ENCODE results near the gene CASP7. TPM values are rescaled to one million over a fixed set of nuclear protein-coding genes. Genes with fewer than 3 reads are reported as not detected.
"Not testable (repeated sequence)": the region's sequence is repeated elsewhere in the genome, so short reads cannot be mapped to it uniquely, and the experiment has no call there.

Gene CASP7
- total RNA-seq: 100 to 1,000 TPM; 177 to 205 TPM
- long read RNA-seq, transcript CASP7-203 (7 exons, 2,377 nt): major isoform, 226 of 335 reads
- long read RNA-seq, transcript CASP7-211 (7 exons, 2,467 nt): minor isoform, 32 of 335 reads
- long read RNA-seq, transcript CASP7-202 (8 exons, 2,421 nt): minor isoform, 10 of 335 reads
- long read RNA-seq, partial matches to known transcripts: 15 of 335 reads
- long read RNA-seq, other reads (novel, unspliced or antisense): 45 of 335 reads

DNA sequence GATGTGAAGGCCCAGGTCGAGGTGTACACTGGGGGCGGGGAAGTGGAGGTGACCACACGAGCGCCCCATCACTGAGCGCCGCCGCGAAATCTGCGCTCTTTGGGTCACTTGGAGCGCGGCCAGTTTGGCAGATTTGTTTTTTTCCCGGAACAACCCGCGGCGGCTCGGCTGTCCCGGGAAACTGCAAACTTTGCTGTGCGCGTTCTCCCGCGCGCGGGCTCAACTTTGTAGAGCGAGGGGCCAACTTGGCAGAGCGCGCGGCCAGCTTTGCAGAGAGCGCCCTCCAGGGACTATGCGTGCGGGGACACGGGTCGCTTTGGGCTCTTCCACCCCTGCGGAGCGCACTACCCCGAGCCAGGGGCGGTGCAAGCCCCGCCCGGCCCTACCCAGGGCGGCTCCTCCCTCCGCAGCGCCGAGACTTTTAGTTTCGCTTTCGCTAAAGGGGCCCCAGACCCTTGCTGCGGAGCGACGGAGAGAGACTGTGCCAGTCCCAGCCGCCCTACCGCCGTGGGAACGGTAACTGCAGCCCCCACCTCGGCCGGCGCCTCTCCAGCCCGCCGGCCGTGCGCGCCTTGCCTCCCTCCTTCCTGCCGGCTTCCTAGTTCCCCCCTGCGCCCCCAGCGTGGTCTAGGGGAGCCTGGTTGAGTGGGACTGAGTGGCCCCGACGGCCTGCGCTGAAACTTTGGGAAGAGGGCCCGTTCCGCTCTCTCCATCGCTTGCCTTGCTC, at the start of gene CASP7:
Gene CASP7 (plus strand): TSS at position 450 of the 727 bp plus-strand sequence. CDS start 17,582 bp downstream, outside the sequence.
- peak; percentile 85 for ATAC-seq
- peak; percentile 87 to 91 for DNase-seq
- intact Hi-C loops (cut with DNase I, micrococcal nuclease): no loop called here

DNA sequence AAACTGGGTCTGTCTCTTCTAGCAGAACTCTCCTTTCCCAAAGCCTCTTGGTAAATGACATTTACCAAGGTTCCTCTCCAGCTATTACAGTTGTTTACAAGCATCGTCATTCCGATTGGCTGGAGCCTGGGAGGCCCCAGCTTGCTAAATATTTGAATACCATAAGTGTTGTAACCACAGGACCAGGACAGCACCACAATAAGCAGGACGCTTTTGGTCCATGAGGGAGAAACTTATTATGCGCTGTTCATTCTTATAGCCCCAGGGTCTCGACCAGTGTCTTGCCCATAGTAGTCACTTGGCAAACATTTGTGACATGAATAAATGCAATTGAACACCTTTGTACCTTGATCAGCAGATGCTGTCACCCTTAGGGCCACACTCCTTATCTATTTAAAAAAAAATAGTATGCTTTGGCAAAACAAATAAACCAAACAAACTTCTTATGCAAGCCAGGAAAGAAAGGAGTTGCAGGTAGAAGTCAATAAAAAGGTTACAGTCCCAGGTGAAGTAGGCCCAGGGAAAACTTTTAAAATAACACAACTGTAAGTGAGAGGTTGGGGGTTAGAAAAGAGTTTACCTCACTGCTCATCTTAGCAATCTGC, 48.7 kb upstream of the CASP7 start:
- intact Hi-C loops (cut with DNase I, micrococcal nuclease): no loop called here
- peak; percentile 61 for ATAC-seq
- DNase-seq: no peak

DNA sequence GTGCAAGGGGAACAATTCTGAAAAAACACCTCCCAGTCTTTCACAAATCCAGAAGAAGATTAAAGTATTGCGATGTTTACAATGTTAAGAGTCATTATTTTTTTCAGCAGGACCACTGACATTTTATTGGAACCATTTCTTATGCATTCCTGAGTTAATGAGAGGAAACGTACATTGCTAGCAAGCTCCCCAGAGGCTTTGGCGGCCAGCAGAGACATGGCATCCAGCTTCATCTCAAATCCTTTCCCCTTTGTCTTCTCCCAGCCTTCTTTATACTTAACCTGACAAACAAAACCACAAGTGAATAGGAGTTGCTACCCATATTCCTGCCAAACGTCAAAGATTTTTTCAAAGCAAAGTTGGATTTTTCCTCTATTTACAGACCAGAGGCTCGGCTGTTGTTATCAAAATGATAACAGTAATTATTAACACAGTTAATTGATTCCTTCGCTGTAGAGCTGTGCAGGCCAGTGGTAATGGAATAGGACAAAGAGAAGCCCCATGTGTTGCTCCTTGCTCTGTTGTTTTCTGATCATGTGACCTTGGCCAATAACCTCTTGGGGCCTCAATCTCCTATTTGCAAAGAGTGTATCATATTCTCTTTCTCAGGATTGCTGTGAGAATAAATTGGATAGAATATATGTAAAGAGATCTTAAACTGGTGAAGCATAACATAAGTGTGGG, 47.9 kb upstream of the CASP7 start:
- ATAC-seq (no peak), DNase-seq (no peak)
- intact Hi-C loops (cut with DNase I, micrococcal nuclease): no loop called here

DNA sequence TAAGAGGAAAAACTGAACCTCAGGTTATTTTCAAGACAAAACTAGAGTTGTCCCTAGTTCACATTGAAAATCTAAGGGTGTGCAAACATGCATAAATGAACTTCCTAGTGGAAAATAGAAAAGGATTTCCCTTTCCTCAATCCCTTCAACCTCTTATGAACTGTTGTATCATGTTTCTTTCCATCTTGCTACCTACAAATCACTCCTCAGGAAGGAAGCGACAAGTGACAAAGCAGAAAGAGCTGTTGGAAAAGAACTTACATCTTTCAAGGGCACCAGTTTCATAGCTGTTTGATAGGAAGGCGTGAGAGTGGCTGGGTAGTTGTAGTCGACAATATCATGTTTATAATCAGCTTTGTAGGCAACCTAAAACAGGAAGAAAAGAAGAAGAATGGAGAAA, 39.7 kb upstream of the CASP7 start:
- DNase-seq (no peak), ATAC-seq (no peak)
- intact Hi-C loops (cut with DNase I, micrococcal nuclease): no loop called here

DNA sequence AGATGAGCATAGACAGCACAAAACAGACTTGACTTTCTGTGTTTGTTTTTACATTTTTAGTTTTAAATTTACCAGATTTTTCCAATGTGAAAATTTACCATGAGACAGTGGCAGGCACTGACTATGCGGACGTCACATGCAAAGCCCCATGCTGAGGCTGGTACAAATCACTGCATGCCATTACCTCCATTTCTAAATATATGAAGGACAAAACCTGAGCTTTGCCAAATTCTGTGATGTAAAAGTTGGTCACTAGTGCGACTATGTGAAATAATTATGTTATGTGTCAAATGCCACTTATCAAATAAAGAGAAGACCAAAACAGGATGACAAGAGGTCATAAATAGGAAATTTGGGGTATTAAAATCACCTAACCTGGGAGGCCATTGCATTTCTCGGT, 38.0 kb upstream of the CASP7 start:
- DNase-seq: no peak
- ATAC-seq: no peak
- intact Hi-C loops (cut with DNase I, micrococcal nuclease): no loop called here

DNA sequence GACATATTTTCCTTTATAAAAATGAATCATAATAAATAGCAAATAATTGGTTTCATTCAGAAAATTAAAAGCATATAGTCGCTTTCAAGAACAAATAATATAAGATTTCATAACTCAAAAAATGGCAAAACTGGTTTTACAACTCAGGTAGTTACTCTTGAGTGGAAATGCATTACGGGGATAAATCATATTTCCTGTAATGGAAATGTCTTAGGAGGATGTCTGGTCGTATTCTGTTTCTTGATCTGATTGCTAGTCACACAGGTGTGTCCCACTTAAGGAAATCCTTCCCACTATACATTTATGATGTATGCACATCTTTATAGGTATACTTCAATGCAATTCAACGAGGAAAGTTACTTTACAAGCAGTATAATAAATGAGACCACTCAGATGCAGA, 36.5 kb upstream of the CASP7 start:
- DNase-seq (no peak), ATAC-seq (peak; percentile 82)
- intact Hi-C loops (cut with DNase I, micrococcal nuclease): no loop called here

DNA sequence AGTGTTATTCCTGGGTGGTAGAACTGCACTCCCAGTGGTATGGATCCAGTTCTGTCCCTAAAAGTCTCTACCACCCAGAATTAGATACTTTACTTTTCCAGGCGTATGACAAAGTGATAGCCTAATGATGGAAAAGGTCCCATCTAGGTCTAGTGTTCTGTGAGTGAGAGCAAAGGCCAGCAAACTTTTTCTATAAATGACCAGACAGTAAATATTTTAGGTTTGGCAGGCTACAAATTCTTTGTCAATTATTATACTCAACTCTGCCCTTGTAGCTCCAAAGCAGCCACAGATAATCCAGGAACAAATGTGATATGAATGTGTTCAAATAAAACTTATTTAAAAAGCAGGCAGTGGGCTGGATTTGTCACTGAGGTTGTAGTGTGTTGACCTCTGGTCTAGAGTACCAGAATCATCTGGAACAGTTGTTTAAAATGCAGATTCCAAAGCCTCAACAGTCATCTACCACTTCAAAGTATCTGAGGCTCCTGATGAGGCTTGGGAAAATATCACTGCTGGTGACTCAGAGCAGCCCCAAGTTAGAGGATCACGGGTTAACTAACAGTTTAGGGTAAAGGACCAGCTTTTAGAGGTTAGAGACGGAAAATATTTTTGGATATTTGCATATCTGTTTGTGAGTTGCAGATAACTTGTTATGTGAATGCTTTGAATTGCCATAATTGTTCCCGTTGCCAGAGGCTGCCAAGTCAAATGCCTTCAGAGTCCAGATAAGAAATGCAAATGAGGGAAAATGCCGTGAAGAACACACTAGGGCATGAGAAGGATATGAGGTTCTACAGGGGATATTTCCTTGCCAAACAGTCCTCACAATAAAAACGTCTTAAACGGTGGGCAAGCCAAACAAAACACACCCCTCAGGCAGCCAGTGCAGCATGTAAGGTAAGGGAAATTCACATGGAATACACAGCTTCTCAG, 35.3 kb upstream of the CASP7 start:
- intact Hi-C loops (cut with DNase I, micrococcal nuclease): no loop called here
- ATAC-seq: peak; percentile 81

DNA sequence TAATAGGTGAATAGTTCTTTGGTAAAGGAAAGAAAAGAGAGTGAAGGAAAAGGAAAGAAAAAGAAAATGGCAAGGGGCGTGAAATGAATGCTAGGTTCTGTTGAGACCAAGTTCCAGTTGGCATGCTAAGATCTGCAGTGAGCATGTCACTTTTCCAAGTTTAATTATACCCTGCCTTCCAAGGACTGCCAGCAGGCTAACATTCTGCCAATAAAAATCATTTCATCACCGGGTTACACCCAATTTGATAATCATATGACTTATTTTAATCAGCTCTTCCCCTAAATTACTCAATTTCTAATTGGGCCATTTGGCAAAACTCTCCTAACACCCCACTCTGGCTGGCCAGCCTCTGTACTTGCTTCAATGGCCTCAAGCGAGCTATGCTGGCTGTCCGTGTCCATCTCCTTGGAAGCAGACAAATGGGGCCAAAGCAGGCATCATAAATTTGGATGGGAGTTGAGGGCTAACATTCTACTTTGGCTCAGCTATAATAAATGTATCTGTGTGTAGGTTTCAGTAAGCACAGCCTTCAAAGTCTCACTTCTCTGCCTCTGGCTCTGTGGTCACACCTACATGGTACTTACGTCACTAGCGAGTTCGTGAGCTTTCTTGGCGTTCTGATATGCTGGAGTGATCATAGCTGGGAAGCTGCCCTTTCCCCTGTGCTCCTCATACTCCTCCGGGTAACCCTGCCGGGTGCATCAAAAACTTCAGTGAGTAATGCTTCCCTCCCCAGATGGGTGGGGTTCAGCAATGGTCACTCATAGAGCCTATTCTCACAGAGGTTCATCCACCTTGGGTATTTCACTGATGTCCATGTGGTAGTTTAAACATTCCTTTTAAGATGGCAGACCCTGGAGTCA, 33.1 kb upstream of the CASP7 start:
- no peak for DNase-seq
- ATAC-seq: no peak
- intact Hi-C loops (cut with DNase I, micrococcal nuclease): no loop called here

More for the DNA sequence above, 35.3 kb upstream of the CASP7 start:
- DNase-seq: peak in 1 of 2 donors; percentile 44

DNA sequence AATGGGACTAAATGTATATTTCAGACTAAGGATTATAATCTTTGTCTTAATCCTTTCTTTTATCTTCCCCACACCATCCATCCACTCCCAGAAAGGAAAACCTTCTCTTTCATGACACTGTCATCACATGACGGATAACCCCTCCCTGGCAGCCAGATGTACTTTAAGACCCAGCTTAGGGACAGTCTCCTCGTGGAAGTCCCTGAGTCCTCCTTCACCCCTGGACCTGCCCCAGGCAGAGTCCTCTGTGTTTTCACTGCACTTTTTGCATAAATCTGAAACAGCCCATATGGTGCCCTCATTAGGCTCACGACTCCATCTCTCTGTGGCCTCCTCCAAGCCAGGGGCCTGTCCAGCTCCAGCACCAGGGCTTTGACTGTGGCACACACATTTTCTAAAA, 31.9 kb upstream of the CASP7 start:
- intact Hi-C loops (cut with DNase I, micrococcal nuclease): no loop called here
- no peak for DNase-seq
- no peak for ATAC-seq

DNA sequence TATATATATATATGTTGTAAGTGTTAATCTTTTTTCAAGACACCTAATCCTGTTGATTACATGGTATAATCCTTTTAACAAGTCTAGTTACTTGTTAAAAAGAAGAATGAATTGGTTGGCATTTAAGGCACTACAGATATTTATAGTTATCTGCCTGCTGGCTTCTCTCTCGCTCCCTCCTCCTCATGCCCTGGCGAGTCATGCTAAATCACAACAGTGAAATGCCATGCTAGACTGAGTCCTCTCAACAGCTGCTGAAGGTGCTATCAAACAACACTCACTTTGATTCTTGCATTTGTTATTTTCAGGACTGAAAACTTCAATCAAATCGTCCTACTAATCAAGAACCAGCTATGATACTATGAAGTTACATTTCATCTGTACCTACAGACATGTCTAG, 31.2 kb upstream of the CASP7 start:
- intact Hi-C loops (cut with DNase I, micrococcal nuclease): no loop called here
- DNase-seq: no peak
- no peak for ATAC-seq

DNA sequence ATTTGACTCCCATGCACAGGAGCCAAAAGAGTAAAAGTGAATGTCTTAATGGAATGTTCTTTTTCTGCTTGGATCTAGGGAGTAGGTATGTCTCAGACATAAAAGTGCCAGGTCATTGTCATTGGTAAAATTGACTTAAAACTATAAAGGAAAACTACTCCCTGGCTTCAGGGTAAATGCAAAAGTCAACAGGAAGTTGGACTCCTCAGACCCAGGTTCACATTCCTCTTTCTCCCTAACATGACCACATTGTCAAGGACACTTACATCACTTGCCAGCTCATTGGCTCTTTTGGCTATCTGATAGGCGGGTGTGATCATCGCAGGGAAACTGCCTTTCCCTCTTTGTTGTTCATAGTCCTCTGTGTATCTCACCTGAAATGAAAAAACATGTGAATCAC, 29.5 kb upstream of the CASP7 start:
- intact Hi-C loops (cut with DNase I, micrococcal nuclease): no loop called here
- no peak for DNase-seq
- no peak for ATAC-seq

DNA sequence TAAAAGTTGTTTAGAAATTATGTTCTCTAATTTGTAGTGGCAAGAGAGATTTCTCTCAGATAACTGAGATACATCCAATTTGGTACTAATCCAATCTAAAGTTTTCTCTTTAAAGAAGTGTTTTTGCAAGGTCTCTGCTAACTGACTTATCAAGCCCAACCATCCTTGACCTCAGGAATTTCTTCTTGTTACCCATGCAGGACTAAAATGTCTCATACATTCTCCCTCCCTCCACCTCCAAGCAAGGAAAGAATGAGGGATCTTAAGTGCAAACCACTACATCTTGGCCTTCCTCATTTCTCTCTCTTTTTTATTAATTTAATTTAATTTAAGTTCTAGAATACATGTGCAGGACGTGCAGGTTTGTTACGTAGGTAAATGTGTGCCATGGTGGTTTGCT, 28.7 kb upstream of the CASP7 start:
- DNase-seq (no peak), ATAC-seq (no peak)
- intact Hi-C loops (cut with DNase I, micrococcal nuclease): no loop called here

DNA sequence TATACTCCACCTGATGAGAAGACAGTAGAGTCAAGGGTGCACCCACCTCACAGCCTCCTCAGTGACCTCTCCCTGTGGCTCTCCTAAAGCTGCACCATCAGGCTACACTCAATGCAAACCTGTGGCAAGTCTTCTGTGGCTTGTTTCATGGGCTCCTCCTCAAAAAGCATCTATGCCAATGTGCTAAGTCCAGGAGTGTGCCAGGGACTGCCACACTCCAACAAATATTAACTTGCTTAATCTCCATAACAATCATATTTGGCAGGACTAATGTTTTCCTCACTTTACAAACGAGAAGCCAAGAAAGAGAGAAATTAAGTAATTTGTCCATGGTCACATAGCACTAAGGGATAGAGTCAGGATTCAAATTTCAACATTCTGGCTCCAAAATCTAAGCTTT, 27.8 kb upstream of the CASP7 start:
- DNase-seq: no peak
- ATAC-seq: no peak
- intact Hi-C loops (cut with DNase I, micrococcal nuclease): no loop called here

DNA sequence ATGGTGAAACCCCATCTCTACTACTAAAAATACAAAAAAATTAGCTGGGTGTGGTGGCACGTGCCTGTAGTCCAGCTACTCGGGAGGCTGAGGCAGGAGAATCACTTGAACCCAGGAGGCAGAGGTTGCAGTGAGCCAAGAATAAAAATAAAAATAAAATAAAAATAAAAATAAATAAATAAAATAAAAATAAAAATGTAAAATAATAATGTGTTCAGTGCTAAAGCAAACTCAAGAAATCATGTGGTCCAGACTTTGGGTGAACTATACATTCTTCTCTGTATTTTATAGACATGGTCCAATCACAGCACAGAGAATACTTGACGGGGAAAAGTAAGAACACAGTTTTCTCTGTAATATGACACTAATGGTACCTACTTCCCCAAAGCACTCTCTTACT, 27.3 kb upstream of the CASP7 start:
- ATAC-seq; DNase-seq; intact Hi-C loops (cut with DNase I, micrococcal nuclease): not testable (repeated sequence)

DNA sequence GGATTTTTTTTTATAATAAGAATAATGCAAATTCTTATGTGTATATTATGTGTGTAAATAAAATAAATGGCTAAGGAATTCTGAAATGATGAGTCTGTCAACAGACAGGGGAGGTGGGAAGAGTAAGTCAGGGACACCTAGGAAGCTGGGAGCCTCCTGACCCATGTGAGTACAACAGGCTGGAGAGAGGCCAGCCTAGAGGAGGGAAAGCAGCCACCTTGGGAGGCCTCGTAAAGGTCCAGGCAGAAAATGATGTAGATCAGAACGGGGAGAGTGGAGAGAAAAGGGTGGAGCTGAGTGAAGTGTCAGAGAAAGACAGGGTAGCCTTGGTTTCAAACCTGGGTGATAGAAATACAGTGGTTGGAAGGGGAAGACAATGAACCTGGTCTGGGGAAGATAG, 22.8 kb upstream of the CASP7 start:
- DNase-seq: no peak
- ATAC-seq: no peak
- intact Hi-C loops (cut with DNase I, micrococcal nuclease): no loop called here

DNA sequence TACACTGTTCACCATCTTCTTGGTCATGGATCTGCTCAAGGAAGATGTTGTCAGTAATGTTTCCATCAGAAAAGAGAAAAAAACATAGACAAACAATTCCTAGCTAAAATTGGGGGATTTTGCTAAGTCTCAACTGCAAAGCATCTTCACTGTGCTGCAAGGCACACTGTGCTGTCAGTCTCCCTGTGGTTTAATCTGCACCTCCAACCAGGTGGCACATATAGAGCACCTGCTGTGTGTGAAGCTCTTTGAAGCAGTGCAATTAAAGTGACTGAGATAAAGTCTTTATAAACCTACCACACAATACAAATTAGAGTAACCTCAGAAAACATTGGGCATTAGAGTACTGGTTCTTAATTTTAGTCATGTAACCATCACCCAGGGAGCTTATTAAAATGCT, 22.2 kb upstream of the CASP7 start:
- DNase-seq: no peak
- no peak for ATAC-seq
- intact Hi-C loops (cut with DNase I, micrococcal nuclease): no loop called here

DNA sequence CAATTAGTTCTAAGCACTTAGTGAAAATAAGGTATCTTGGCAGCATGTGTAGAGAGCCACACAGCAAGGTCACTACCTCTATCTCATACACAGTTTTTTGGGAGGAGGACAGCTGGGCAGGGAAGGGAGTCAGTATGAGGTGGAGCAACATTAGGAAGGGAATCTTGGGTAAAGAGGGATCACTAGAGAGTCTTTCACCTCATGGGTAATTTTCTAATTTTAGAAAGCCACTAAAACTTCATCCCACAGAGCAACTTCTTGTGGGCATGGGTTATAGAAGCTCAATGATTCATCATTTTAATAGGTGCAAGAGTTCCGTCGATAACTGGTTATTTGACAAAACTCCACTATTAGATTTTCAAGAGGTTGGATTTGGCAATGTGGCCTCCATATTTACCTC, 18.4 kb upstream of the CASP7 start:
- DNase-seq (no peak), ATAC-seq (no peak)
- intact Hi-C loops (cut with DNase I, micrococcal nuclease): no loop called here

DNA sequence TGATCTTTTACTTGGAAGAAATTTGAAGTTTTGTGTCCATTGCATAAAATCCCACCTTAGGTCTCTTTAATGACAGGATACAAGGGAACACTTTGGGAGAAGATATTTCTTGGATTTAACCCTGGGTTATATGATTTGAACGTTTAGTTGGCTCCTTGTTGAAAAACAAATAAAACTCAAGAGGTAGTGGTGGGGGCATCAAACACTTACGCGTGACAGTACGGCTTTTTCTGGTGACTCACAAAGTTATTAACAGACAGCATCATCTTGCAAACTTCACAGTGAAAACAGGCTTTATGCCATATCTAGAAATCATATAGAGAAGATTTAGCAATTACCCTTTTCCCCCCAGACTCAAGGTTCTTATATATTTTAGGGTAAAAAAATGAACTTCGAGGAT, 16.6 kb upstream of the CASP7 start:
- ATAC-seq (no peak), DNase-seq (no peak)
- intact Hi-C loops (cut with DNase I, micrococcal nuclease): no loop called here

Data from left colon (tissue), 2 donors.